ENCODE data around the gene WIPF3.

- TF ChIP-seq YY1 (IDR thresholded peaks at IDR 0.05; ENCODE audit: insufficient read depth, insufficient read length) = no peak
- no peak for TF ChIP-seq ZNF274 (IDR thresholded peaks at IDR 0.05; ENCODE audit: low read depth, low read length)
- TF ChIP-seq SUZ12 (IDR thresholded peaks at IDR 0.05; ENCODE audit: extremely low read depth, insufficient read depth, insufficient read length) = no peak
Observed at GRCh38 chr7:29889288-29889687, 83.0 kb downstream of the WIPF3 start.
